Activated naive CD4-positive, alpha-beta T cell treated with anti-CD3 and anti-CD28 coated beads for 36 hours (primary cell): ENCODE results near the gene DLL1. TPM values are rescaled to one million over a fixed set of nuclear protein-coding genes. Genes with fewer than 3 reads are reported as not detected.
"Not testable (repeated sequence)": the region's sequence is repeated elsewhere in the genome, so short reads cannot be mapped to it uniquely, and the experiment has no call there.

ENCODE experiments used
- CTCF ChIA-PET: fragments of 350-600 bp; sonication (Branson Sonifier 250); formaldehyde crosslinking; loops from one replicate; lab custom pipeline; 2021; ENCODE audit warnings: antibody characterized with exemption; lab: Charles Lee
- DNase-seq: peaks from one replicate; pipeline ENCODE4 v3.0.0-alpha.2; 2020
- H3K27ac Mint-ChIP-seq: one replicate; pipeline ENCODE4 v1.8.0; 2021; ENCODE audit warnings: mild to moderate bottlenecking, mixed read lengths
- H3K27me3 Mint-ChIP-seq: one replicate; pipeline ENCODE4 v1.8.0; 2021; ENCODE audit warnings: low read depth, mixed read lengths
- H3K36me3 Mint-ChIP-seq: one replicate; pipeline ENCODE4 v1.8.0; 2021; ENCODE audit warnings: low read depth, mixed read lengths
- H3K4me1 Mint-ChIP-seq: one replicate; pipeline ENCODE4 v1.8.0; 2021; ENCODE audit warnings: low read depth, mixed read lengths
- H3K4me3 Mint-ChIP-seq: one replicate; pipeline ENCODE4 v1.8.0; 2021; ENCODE audit warnings: mild to moderate bottlenecking, moderate library complexity, mixed read lengths
- H3K9me3 Mint-ChIP-seq: one replicate; pipeline ENCODE4 v1.8.0; 2021; ENCODE audit warnings: mixed read lengths
- intact Hi-C: fragments of 100-400 bp; cut with micrococcal nuclease; formaldehyde crosslinking; loops from one replicate; pipeline ENCODE4 v1.15.1; 2023
- total RNA-seq, 2 experiments: library from RNA; stranded (reverse); gene quantifications; one replicate each; pipeline ENCODE4 v1.2.3, GENCODE V29; 2021

Gene DLL1
- total RNA-seq, 2 experiments from 2014 or later: 3.2 to 3.5 TPM

DNA sequence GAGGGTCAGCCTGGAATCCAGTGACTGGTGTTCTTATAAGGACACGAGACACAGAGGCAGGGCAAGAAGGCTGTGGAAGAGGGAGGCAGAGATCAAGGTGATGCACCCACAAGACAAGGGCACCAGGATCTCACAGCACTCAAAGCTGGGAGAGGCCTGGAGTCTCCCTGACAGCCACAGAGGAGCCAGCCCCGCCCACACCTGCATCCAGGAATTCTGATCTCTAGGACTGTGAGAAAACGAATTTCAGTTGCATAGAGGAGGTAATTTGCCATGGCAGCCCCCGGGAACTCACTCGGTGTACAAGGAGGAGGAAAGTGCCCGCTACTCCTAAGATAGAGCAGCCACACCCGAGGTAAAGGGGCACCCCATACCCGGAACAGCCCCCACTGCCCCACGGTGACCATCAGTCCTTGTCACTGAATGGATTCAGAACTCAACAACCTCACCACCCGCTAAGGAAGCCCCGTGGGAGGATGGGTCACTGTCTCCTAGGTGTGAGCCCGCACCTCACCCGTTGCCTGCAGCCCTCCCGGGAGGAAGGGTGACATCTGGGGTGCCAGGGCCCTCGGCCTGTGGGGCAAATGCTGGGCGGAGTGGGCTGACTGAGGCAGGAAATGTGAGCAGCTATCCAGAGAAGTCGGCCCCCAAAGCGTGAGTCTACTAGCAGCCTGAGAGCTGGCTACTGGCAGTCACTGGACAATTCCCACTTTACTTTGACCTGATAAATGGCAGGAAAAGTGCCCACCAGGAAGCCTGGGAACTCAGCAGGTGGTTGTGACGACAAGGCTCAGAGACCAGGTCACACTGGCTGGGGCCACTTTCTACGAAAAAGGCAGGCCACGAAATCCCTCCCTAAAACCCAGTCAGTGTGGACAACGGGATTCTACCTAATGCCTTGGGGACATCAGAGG, 22.4 kb downstream of the DLL1 start:
- DNase-seq: no peak
- Mint-ChIP-seq H3K36me3 (peaks cover under 1% of the 10 kb centered on the region), H3K27me3 (no peaks in the 10 kb centered on the region), H3K4me3 (no peak overlapping the region), H3K27ac (no peak overlapping the region), H3K9me3 (peaks cover under 1% of the 10 kb centered on the region), H3K4me1 (peaks cover 11% of the 10 kb centered on the region)
- CTCF ChIA-PET: no interaction called here
- intact Hi-C loops: no loop called here

DNA sequence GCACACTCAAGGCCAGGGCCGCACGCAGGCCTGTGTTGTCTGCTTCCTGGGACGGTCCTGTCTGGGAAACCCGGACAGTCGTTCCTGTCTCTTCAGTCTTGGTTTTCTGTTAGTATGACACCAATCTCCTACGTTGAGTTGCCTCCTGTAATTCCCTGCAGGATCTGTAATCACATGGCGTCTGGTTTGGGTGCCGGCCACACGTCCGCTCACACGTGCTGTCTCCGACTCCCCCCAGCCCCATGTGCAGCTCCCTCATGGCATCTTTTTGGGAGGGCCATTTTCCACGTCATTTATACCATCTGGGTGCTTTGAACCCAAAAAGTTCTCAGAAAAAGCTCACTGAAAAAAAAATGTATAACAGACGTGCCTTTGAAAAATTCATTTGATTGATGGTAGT, 23.2 kb downstream of the DLL1 start:
- intact Hi-C loops: no loop called here
- Mint-ChIP-seq H3K9me3 (no peaks in the 10 kb centered on the region), H3K4me3 (no peak overlapping the region), H3K27ac (no peak overlapping the region), H3K27me3 (no peaks in the 10 kb centered on the region), H3K4me1 (peaks cover 11% of the 10 kb centered on the region), H3K36me3 (no peaks in the 10 kb centered on the region)
- CTCF ChIA-PET: no interaction called here
- DNase-seq: no peak

DNA sequence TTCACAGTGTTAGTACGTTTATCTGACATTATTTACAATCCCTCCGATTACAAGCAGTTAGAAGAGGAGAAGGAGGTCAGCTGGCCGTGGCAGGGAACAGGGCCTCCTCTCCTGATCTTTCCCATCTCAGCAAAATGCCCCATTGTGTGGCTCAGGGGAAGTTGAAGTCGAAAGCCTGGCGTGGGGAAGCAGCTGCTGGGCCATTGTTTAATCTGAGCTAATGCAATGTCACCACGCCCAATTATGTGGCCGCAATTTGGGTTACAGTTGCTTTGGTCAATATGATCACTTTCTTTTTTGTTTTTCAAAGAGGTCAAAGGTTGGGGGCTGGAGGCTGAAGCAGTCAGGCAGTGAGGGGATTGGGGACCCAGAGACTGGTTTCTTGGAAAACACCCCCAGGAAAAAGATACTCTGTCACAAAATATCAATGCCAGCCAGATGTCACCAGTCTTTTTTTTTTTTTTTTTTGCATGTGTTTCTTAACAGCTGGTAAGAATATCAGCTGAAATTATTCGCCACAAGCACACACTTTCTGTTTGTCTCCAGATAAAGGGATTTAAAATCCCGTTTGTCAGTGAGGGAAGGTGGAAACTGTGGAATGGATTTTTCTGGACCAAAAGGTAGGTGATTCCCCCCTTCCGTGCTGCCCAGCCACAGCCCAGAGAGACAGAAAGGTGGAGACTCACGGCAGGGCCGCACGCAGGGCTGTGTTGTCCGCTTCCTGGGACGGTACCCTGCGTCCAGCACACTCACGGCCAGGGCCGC, 24.6 kb downstream of the DLL1 start:
- no peak for DNase-seq
- Mint-ChIP-seq H3K27ac (no peak overlapping the region), H3K36me3 (no peaks in the 10 kb centered on the region), H3K9me3 (no peaks in the 10 kb centered on the region), H3K4me1 (peaks cover 2% of the 10 kb centered on the region), H3K27me3 (no peaks in the 10 kb centered on the region), H3K4me3 (no peak overlapping the region)
- intact Hi-C loops: no loop called here
- CTCF ChIA-PET: interaction anchor here (1.2 kb wide), 1 partner anchor 251 kb away, joined by 3 read pairs; no protein-coding TSS in a partner anchor

DNA sequence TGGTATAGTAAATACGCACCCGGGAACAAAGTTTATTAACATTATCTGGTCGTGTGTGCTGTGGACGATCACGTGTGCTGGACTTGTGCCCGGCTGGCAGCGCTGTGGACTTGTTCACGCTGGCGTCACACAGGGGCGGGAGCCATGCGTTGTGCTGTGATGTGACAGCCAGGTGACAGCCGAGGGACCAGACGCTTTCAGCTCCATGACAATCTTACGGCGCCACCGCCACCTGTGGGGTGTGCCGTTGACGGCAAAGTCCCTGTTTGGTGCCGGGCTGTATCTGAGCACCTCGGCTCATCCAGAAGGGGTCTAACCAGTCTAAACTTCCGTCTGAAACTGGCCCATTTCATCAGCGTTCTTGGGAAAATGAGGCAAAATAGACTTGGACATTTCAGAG, 25.2 kb downstream of the DLL1 start:
- H3K27ac Mint-ChIP-seq: no peak overlapping the region
- no peak for DNase-seq
- no peaks in the 10 kb centered on the region for H3K4me1 Mint-ChIP-seq
- no peaks in the 10 kb centered on the region for H3K9me3 Mint-ChIP-seq
- no peak overlapping the region for H3K4me3 Mint-ChIP-seq
- no peaks in the 10 kb centered on the region for H3K27me3 Mint-ChIP-seq
- H3K36me3 Mint-ChIP-seq: no peaks in the 10 kb centered on the region
- intact Hi-C loops: no loop called here
- CTCF ChIA-PET: interaction anchor here (1.2 kb wide), 1 partner anchor 251 kb away, joined by 3 read pairs; no protein-coding TSS in a partner anchor

DNA sequence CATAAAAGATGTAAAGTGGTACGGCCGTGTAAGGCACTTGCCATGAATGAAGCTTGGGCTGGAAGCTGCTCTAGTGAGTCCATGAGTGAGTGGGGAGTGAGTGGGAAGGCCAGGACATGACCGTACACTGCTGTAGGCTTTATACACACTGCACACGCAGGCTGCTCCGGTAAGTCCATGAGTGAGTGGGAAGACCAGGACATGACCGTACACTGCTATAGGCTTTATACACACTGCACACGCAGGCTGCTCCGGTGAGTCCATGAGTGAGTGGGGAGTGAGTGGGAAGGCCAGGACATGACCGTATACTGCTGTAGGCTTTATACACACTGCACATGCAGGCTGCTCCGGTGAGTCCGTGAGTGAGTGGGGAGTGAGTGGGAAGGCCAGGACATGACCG, 26.2 kb downstream of the DLL1 start:
- intact Hi-C loops, H3K4me1 Mint-ChIP-seq, H3K27me3 Mint-ChIP-seq, H3K36me3 Mint-ChIP-seq, H3K9me3 Mint-ChIP-seq, H3K27ac Mint-ChIP-seq, DNase-seq, CTCF ChIA-PET, H3K4me3 Mint-ChIP-seq: not testable (repeated sequence)

- no peaks in the 10 kb centered on the region for H3K9me3 Mint-ChIP-seq
- CTCF ChIA-PET: no interaction called here
- no peaks in the 10 kb centered on the region for H3K36me3 Mint-ChIP-seq
- no peak overlapping the region for H3K27ac Mint-ChIP-seq
- no peaks in the 10 kb centered on the region for H3K4me1 Mint-ChIP-seq
- intact Hi-C loops: no loop called here
- H3K4me3 Mint-ChIP-seq: no peak overlapping the region
- no peaks in the 10 kb centered on the region for H3K27me3 Mint-ChIP-seq
- DNase-seq: no peak
Observed at GRCh38 chr6:170264086-170264485, 26.8 kb downstream of the DLL1 start.

GRCh38 chr6:170263410-170263809, 27.5 kb downstream of the DLL1 start:
- intact Hi-C loops: no loop called here
- H3K36me3 Mint-ChIP-seq: no peaks in the 10 kb centered on the region
- no peak for DNase-seq
- no peak overlapping the region for H3K27ac Mint-ChIP-seq
- no peaks in the 10 kb centered on the region for H3K9me3 Mint-ChIP-seq
- CTCF ChIA-PET: no interaction called here
- no peaks in the 10 kb centered on the region for H3K4me1 Mint-ChIP-seq
- no peaks in the 10 kb centered on the region for H3K27me3 Mint-ChIP-seq
- H3K4me3 Mint-ChIP-seq: no peak overlapping the region

DNA sequence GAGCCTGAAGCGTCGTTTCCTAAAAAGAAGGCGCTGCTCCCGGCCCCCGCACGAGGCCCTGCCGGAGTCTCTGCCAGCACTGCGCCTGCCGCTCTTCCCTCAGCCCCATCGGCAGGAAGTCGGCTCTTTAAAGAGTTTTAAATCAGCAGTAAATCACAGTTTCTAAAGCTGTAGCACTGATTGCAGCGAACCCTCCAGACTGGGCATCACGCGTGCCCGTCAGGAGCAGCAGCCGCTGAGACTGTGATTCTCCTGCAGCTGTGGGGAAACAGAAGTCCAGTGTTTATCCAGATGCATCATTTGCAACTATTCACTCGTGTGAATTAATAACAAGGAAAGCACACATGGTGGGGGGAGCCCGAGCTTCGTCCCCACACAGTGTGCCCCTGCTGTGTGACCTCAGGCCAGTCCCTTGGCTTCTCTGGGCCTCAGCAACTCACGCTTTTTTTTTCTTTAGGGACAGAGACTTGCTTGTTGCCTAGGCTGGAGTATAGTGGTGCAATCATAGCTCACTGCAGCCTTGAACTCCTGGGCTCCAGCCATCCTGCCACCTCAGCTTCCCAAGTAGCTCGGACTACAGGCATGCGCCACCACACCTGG, 28.3 kb downstream of the DLL1 start:
- no peaks in the 10 kb centered on the region for H3K27me3 Mint-ChIP-seq
- no peak overlapping the region for H3K27ac Mint-ChIP-seq
- H3K9me3 Mint-ChIP-seq: no peaks in the 10 kb centered on the region
- H3K36me3 Mint-ChIP-seq: no peaks in the 10 kb centered on the region
- DNase-seq: no peak
- intact Hi-C loops: no loop called here
- no peaks in the 10 kb centered on the region for H3K4me1 Mint-ChIP-seq
- CTCF ChIA-PET: interaction anchor here (0.6 kb wide), 2 partner anchors 24 to 219 kb away, joined by 3 to 4 read pairs; no protein-coding TSS in a partner anchor
- no peak overlapping the region for H3K4me3 Mint-ChIP-seq

GRCh38 chr6:170261643-170262488, 29.0 kb downstream of the DLL1 start:
- CTCF ChIA-PET: interaction anchor here (0.6 kb wide), 1 partner anchor 218 kb away, joined by 3 read pairs; no protein-coding TSS in a partner anchor
- Mint-ChIP-seq H3K27ac (no peak overlapping the region), H3K4me3 (no peak overlapping the region), H3K4me1 (no peaks in the 10 kb centered on the region), H3K9me3 (no peaks in the 10 kb centered on the region), H3K36me3 (no peaks in the 10 kb centered on the region), H3K27me3 (no peaks in the 10 kb centered on the region)
- no peak for DNase-seq
- intact Hi-C loops: no loop called here

DNA sequence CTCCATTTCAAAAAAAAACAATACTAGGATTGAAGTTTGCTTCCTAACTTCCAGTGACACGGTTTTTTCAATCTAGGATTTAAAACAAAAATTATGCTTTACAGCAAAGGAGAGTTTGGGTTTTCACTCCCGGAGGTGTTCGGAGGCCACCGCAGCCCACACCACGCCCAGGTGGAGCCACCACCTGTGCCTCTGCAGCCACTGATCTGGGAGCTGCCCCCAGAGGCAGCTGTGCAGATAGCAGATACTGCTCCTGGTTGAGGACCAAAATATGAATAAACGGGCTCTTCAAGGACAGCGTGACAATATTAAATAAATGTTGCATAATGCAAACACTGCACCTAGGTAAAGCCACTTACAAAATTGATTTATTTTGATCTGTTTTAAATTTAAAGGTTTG, 30.2 kb downstream of the DLL1 start:
- H3K9me3 Mint-ChIP-seq: no peaks in the 10 kb centered on the region
- intact Hi-C loops: no loop called here
- H3K4me1 Mint-ChIP-seq: no peaks in the 10 kb centered on the region
- no peaks in the 10 kb centered on the region for H3K36me3 Mint-ChIP-seq
- CTCF ChIA-PET: no interaction called here
- no peak overlapping the region for H3K27ac Mint-ChIP-seq
- no peak overlapping the region for H3K4me3 Mint-ChIP-seq
- H3K27me3 Mint-ChIP-seq: no peaks in the 10 kb centered on the region
- no peak for DNase-seq

DNA sequence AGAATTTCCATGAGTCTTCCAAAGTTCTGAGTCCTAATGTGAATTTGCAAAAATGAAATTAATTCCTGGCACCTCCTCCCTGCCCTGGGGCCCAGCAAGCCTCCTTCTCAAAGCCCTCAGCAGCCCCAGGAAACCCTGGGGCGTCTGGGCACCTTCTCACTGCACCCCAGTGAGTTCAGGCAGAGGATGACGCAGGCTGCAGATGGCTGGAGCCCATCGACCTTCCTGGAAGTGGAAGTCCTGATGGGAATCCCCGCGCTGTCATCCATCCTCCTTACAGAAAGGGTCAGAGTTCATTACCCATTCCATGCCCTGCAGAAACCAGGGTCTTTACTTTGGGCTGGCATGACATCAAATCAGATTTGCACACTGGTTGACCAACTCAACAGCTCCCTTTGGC, 31.6 kb downstream of the DLL1 start:
- no peaks in the 10 kb centered on the region for H3K36me3 Mint-ChIP-seq
- no peak overlapping the region for H3K27ac Mint-ChIP-seq
- intact Hi-C loops: no loop called here
- no peak overlapping the region for H3K4me3 Mint-ChIP-seq
- H3K27me3 Mint-ChIP-seq: no peaks in the 10 kb centered on the region
- CTCF ChIA-PET: no interaction called here
- DNase-seq: no peak
- H3K9me3 Mint-ChIP-seq: no peaks in the 10 kb centered on the region
- H3K4me1 Mint-ChIP-seq: no peaks in the 10 kb centered on the region

GRCh38 chr6:170258407-170258806, 32.5 kb downstream of the DLL1 start:
- CTCF ChIA-PET: no interaction called here
- H3K4me3 Mint-ChIP-seq: no peak overlapping the region
- no peaks in the 10 kb centered on the region for H3K36me3 Mint-ChIP-seq
- no peak overlapping the region for H3K27ac Mint-ChIP-seq
- H3K9me3 Mint-ChIP-seq: no peaks in the 10 kb centered on the region
- no peaks in the 10 kb centered on the region for H3K4me1 Mint-ChIP-seq
- DNase-seq: no peak
- intact Hi-C loops: no loop called here
- no peaks in the 10 kb centered on the region for H3K27me3 Mint-ChIP-seq
